Measurements from ENCODE around the gene PAX2. TPM values are rescaled to one million over a fixed set of nuclear protein-coding genes. Genes with fewer than 3 reads are reported as not detected.

Gene PAX2
- total and polyA plus RNA-seq, 2 of the 13 experiments (the other 11 are each of a cell fraction or from before 2014, with no cell fraction given), result not detected

- ChIA-PET POLR2A (no interaction called here), CTCF (ENCODE audit: low intra/inter-chr PET ratio, low total read pairs) (no interaction called here)
- H3K79me2 ChIP-seq (ENCODE audit: insufficient read depth, low read length), result no peaks in the 10 kb centered on the region
- intact Hi-C loops (cut with micrococcal nuclease; ENCODE audit: unreplicated experiment), result no loop called here
- peaks cover 9% of the 10 kb centered on the region for H3K4me1 ChIP-seq (ENCODE audit: insufficient read depth, low read length)
- no peak overlapping the region for H3K27ac ChIP-seq (ENCODE audit: extremely low read length, insufficient read depth, low read length)
- no peak overlapping the region for H3K9ac ChIP-seq (ENCODE audit: insufficient read depth, low read depth, low read length)
- FAIRE-seq (peak; percentile 23), ATAC-seq (peak; percentile 80), DNase-seq (ENCODE audit: low spot score) (peak; percentile 23)
- in situ Hi-C loops (cut with HindIII; ENCODE audit: extremely low pct_ligation_motif_present, low pct_unique_long_range_greater_than_20kb), result no loop called here
- no peaks in the 10 kb centered on the region for H3K9me3 ChIP-seq (ENCODE audit: low read length)
- no peak overlapping the region for H3K4me3 ChIP-seq (replicated peaks in 1 of 3; ENCODE audit: insufficient read depth in 1 of 3, low read depth in 2 of 3, low read length in 3 of 3)
- no peaks in the 10 kb centered on the region for H4K20me1 ChIP-seq (ENCODE audit: insufficient read depth, low read length)
- WGBS (ENCODE audit: low lambda C conversion rate), result 0% methylated on average over 3 of the region's 3 CpGs
- H3K36me3 ChIP-seq (replicated peaks in 1 of 2; ENCODE audit: control insufficient read depth in 1 of 2, insufficient read depth in 2 of 2, low read length in 2 of 2), result no peaks in the 10 kb centered on the region
- H3K4me2 ChIP-seq (ENCODE audit: low read depth, low read length), result no peak overlapping the region
- H3K27me3 ChIP-seq (ENCODE audit: control insufficient read depth in 1 of 2, insufficient read depth in 2 of 2, low read length in 2 of 2), result peaks cover 4 to 5% of the 10 kb centered on the region in 2 experiments; a peak in 3 of 5 replicates
- H2AFZ ChIP-seq (ENCODE audit: low read length), result no peak overlapping the region
- no TSS peak for BruUV-seq (replicated peaks)
- TF ChIP-seq HNRNPL (IDR thresholded peaks at IDR 0.05; ENCODE audit: low read depth, low read length), result no peak
- TF ChIP-seq ZNF800 (CRISPR knock-in tag; IDR thresholded peaks at IDR 0.05), result no peak
- TF ChIP-seq LBX2 (CRISPR knock-in tag; IDR thresholded peaks at IDR 0.05; ENCODE audit: borderline replicate concordance), result no peak
- no peak for TF ChIP-seq THAP9 (CRISPR knock-in tag; IDR thresholded peaks at IDR 0.05; ENCODE audit: borderline replicate concordance)
- TF ChIP-seq SOX5 (CRISPR knock-in tag; IDR thresholded peaks at IDR 0.05; ENCODE audit: borderline replicate concordance), result no peak
- TF ChIP-seq SRSF9 (IDR thresholded peaks at IDR 0.05; ENCODE audit: borderline replicate concordance, insufficient read depth, low read depth, low read length, poor library complexity, severe bottlenecking), result no peak
- TF ChIP-seq CENPT (CRISPR knock-in tag; IDR thresholded peaks at IDR 0.05; ENCODE audit: low read depth), result no peak
- TF ChIP-seq STAT6 (CRISPR knock-in tag; IDR thresholded peaks at IDR 0.05; ENCODE audit: borderline replicate concordance), result no peak
- TF ChIP-seq ZFYVE20 (CRISPR knock-in tag; IDR thresholded peaks at IDR 0.05; ENCODE audit: borderline replicate concordance, low read depth), result no peak
- TF ChIP-seq ZNF44 (CRISPR knock-in tag; IDR thresholded peaks at IDR 0.05), result no peak
- TF ChIP-seq SP2 (CRISPR knock-in tag; IDR thresholded peaks at IDR 0.05), result no peak
These were observed 91.9 kb downstream of the PAX2 start for GRCh38 chr10:100837300-100837699.

Data from HepG2 (cell line).